GM12891 (cell line): ENCODE measurements around the gene DNASE1L3.

Experiments used
- PAX5 ChIP-seq: IDR thresholded peaks from 2 replicates; pipeline ENCODE4 v1.6.1; 2011; ENCODE audit warnings: low read length, moderate library complexity, mild to moderate bottlenecking; ENCODE audit not compliant: insufficient read depth, severe bottlenecking
- POLR2A ChIP-seq: IDR thresholded peaks from 2 replicates; pipeline ENCODE4 v1.6.1; 2011; ENCODE audit warnings: low read depth, low read length, control low read depth

- TF ChIP-seq PAX5 (no peak), POLR2A (no peak)
These were observed 6.5 kb upstream of the DNASE1L3 start for GRCh38 chr3:58217209-58217811.
